SIG-M5 (cell line): ENCODE data around the gene TCF23.
"Not testable (repeated sequence)": the region's sequence is repeated elsewhere in the genome, so short reads cannot be mapped to it uniquely, and the experiment has no call there.

Source experiments
- DNase-seq: peaks from one replicate; lab custom pipeline; 2025; lab: John Stamatoyannopoulos, UW

TCF23 gene

GRCh38 chr2:27189989-27190388 is 41.2 kb downstream of the TCF23 start:
- no peak for DNase-seq

GRCh38 chr2:27191070-27191829 is 42.4 kb downstream of the TCF23 start:
- no peak for DNase-seq

GRCh38 chr2:27194538-27195354 is 45.9 kb downstream of the TCF23 start:
- DNase-seq: no peak

- DNase-seq: not testable (repeated sequence)
Observed at GRCh38 chr2:27195799-27196198, 47.0 kb downstream of the TCF23 start.

- not testable (repeated sequence) for DNase-seq
Observed at GRCh38 chr2:27198068-27198467, 49.3 kb downstream of the TCF23 start.

- no peak for DNase-seq
Observed at GRCh38 chr2:27198627-27199026, 49.8 kb downstream of the TCF23 start.

- no peak for DNase-seq
Observed at GRCh38 chr2:27199241-27199640, 50.4 kb downstream of the TCF23 start.

- DNase-seq: no peak
Observed at GRCh38 chr2:27201675-27202074, 52.9 kb downstream of the TCF23 start.

- no peak for DNase-seq
Observed at GRCh38 chr2:27202854-27203253, 54.0 kb downstream of the TCF23 start.

- DNase-seq: no peak
Observed at GRCh38 chr2:27203741-27204140, 54.9 kb downstream of the TCF23 start.

GRCh38 chr2:27204566-27204965 is 55.8 kb downstream of the TCF23 start:
- DNase-seq: no peak

- no peak for DNase-seq
Observed at GRCh38 chr2:27205206-27205605, 56.4 kb downstream of the TCF23 start.

GRCh38 chr2:27206346-27206745 is 57.5 kb downstream of the TCF23 start:
- DNase-seq: no peak
